Activated gamma-delta T cell (primary cell): ENCODE results near the gene CELF2.

Experiments
- DNase-seq: peaks from one replicate; lab custom pipeline; 2025; lab: John Stamatoyannopoulos, UW

The CELF2 gene

DNA sequence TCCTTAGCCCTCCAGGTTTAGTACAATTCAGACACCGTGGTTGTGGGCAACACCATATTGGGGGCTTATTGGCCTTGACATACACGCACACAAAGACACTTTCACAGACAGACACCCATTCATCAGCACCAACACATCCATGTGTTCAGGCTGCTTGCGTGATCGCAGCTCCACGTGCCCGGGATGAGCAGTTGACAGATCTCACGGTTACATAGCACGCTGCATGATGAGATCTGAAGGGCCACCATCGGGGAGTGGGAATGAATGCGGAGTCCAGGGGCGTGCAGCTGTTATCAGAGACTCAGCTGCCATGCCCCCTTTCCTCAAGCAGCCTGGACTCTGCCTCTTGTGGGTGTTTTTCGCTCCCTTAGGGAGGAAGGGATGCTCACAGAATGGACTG is 308.6 kb downstream of the CELF2 start:
- DNase-seq, result no peak

DNA sequence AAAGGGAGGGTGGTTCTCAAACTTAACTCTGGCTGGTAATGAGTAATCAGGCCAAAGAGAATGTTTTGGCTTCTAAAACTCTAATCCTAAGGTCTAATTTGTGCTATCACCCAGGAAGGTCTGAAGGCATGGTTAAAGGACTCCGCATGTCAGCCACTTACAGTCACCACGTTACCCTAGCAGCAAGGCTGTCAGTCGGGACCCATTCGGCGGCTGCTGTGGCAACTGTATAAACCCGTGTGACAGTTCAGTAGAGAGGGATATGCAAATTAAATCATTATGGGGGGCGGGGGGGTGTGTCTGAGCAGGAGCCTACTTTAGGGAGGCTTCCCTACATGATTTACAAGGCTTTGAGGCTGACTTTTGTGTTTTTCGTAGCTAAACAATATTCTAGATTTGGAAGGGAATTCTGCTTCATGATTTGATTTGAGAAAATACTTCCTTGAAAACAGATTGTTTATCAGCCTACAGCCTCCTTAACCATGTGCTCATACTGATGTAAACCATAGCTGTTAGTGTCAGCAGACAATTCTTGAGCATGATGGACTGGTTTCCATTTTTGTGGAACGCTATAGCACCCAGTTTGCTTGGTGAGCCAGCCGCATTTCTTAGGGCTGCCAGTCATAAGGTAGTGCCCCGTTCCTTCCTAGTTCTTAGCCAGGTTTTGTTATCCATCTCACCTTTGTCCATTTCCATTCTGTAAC is 309.4 kb downstream of the CELF2 start:
- no peak for DNase-seq

DNA sequence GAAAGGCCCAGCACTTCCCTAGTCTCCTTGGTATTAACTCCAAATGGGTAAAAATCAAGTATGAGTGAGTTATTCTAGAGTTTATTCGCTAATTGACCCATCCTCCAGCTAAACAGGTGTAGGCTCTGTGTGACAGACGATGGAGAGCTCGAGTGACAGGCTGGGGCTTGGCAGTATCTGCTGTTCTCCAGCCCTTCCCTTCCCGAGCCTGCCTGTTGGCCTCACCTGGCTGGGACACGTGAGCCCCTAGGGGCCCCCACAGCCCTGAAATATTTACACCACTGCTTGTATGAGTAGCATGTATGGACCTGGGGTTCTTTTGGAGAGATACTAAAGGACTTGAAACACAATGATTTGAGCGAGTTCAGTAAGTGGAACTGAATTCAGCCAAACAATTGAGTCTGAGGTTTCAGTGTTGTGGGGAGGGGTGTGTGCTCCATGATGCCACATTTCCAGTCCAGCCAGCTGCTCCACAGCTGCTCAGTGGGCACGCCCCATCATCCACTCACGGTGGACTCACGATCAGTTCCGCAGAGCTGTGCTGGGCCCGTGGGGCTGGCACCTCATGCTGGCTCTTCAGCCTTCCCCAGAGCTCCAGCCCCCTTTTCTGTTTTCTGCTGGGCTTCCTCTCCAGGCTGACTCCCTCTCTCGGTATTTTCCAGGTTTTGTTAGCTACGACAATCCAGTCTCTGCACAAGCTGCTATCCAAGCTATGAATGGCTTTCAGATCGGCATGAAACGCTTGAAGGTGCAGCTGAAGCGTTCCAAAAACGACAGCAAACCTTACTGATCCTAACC is 310.8 kb downstream of the CELF2 start:
- DNase-seq, result no peak

DNA sequence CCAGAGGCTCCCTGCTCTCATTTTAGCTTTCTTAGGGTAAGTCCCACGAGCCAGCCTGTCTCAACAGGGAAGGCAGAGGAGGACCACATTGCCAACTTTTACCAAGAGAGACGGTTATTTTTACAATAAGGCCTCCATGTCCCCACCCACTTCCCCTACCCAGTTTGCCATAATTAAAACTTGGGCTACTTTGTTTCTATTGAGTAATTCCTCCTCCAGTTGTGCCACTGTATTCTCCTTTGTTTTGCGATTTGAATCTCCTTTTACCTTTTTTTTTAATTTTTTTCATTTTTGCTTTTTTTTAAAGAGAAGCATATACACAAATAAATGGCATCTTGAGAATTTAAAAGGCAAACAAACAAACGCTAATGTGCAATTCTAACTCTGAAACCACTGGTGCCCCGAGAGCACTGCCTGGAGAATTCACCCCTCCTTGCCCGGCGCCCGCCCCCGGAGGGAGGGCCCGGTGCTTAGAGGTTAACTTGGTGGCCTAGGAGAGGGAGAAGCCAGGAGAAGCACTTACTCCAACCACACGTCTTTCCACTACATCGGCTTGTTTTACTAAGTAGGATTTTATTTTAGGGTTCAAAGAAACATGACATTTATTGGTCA is 311.5 kb downstream of the CELF2 start:
- no peak for DNase-seq

DNA sequence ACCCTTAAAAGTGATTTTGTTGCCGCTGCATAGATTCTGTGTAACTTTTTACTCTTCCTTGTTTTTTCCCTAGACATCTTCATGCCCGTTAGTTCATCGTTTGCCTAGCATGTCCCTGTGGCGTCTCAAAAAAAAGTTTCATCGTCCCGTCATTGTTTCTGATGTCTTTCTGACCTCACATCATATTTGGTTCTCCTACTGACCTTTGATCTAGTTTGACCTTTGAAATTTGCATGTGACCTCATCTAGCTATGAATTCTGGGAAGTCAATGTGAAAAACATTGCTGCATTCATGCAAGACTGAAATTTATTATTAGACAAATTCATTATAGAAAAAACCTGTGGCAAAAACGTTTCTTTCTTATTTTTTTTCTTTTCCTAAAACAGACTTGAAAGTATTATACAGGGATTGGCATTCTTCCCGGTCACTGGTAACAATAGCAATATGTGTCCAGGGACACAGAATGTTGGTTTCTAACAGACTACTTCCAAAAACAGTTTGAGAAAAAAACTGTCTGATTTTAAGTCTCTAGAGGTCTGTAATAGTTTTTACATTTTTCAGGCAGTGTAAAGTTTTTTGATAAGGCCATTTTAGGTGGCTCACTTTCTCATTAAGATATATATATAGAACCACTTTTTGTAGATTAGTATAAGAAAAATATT is 312.8 kb downstream of the CELF2 start:
- DNase-seq, result no peak

DNA sequence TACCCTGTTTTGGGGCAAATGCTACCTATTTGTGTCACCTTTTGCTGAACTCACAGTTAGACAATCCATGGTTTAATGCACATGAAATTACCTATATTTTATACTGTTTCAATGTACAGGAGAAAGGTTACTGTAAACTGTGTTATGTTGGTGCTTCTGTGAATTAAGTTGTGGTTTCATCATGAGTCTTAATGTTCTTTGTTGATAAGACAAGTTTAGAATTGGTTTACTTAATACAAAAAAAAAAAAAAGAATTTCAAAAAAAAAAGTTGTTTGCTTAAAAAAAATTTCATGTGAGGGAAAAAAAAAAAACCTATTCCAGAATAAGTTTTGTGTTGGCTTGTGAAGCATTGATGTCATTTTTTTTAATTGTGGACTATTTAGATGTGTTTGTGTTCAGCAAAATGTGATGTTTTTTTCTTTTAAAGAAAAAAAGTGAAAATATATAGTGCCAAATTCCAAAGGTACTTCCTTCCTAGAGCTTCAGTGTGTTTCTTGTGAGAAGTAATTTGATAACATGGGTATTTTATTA is 313.4 kb downstream of the CELF2 start:
- DNase-seq, result no peak

DNA sequence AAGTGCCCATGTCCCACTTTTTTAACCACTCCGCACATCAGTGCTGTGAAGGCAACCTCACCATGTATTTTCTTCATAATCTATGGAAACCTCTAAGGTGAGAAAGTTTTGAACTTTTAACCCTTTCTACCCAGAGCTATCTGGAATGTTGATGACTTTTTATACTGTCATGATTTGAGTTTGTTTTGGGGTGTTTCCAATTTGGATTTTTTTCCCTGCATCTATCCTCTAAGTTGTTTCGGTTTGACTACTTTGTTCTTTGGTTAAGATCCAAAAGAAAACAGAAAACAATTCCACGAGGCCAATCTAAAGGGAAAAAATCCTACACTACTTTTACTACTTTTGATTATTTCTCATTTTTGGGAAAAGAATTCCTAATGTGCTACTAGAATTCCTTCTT is 314.1 kb downstream of the CELF2 start:
- no peak for DNase-seq

DNA sequence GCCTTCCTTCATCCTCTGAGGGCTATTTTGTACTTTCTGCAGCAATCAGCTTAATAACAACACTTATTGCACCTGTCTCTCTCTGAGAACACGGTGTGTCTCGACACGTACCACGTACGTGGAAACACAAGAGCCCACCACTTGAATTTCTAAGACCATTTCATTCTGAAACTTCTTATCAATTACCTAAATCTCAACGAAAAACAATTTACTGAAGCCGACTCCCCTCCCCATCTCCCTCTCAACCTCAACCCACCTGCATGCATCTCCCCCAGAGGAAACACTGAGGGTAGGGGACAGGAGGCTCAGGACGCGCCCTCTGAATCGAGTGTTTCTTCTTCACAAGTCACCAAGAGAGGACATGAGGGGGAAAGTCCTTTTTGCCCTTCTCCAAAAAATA is 315.2 kb downstream of the CELF2 start:
- no peak for DNase-seq

DNA sequence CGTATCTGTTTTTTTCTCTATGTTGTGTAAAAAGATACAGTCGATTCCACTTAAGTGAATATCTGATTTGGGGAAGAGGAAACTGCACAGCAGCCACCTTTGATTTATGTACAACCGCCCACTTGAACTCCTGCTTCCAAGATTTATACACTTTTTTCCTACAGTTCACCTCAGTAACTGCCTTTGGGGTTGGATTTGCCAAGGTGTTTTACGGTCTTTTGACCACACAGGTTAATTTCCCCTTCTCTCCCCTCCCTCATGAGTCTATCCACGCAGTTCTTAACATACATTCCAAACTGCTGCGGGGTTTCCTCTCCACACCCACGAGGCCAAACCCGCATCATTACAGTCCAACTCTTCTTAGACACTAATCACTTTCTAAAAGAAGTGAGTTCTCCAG is 316.8 kb downstream of the CELF2 start:
- no peak for DNase-seq

DNA sequence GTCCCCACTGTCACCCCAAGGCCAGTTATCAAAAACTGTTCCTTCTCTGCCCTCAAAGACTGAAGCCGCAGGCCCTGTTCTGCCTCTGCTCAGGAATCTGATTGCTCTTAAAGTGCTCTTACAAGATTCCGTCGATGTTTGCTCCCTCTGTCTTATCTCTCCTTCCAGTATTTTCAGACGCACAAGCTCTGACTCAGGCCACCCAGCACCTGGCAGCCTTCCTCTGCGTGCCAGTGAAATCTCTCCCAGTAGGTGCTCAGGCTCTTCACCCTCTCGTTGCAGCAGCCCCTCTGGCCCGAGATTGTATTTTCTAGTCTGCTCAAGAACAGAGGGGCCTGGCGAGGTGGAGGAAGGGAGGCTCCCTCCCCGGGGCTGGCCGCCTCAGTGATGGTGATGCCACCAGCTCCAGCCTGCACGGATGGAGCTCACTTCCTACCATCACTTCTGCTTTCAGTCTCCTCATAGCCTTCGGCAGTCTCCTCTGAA is 317.5 kb downstream of the CELF2 start:
- DNase-seq, result no peak

DNA sequence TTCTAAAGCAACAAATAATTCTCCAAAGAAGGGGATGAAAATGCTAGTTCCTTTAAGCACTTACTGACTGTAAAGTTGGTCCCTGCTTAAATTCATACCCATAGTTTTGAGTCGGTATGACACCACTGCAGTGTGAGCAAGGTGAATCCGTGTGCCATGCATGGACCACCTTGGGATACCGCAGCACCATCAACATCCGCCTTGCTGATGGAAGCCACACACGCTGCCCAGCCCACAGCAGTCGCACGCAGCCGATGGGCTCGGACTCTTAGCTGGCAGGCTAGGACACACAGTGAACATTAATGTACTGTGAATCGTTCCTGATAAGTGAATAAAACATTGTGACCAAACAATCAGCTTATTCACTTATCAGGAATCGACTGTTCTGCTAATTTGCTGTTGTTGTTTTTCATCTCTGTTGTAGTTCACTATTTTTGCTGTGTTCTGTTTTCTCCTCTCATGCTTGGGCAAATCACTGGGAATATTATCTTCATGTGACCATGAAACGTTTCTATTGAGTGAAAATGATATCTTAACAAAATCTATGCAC is 318.3 kb downstream of the CELF2 start:
- DNase-seq, result no peak

DNA sequence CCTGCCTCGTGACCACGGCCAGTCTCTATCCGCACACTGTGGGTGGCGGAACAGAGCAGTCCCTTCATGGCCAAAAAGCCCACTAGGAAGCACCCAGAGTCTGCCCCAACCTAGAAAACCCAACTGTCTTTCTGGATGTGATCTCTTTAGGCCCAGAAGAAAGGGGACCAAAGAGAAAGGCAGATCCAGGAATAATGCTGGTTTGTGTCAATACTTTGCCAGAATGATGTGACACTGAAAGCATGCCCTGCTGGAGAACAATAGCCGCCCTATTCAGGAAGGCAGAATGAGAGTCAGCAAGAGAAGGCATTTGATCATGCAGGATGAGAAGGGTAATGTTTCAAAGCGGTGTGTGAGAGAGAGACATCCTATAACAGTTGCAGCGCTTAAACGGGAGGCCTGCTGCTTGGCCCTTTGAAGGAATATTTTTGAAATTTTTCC is 319.1 kb downstream of the CELF2 start:
- no peak for DNase-seq

DNA sequence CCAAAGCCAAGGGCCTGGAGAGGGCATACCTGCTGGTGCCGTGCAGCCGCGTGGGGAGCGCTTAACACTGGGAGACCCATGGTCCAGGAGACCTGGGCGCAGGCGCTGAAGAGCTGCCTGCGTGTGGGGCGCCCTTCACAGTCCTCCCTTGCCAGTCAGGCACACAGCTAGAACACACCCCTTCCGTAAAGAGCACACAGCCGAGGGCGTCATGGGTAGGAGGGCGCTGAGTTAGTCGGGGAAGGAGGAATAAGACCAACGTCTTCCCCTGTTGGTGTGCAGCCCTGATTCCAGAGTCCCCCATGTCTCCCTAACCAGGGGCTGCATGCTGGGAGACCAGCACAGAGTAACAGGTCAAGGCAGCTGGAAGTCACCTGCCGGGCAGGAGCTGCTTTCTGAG is 319.8 kb downstream of the CELF2 start:
- no peak for DNase-seq

DNA sequence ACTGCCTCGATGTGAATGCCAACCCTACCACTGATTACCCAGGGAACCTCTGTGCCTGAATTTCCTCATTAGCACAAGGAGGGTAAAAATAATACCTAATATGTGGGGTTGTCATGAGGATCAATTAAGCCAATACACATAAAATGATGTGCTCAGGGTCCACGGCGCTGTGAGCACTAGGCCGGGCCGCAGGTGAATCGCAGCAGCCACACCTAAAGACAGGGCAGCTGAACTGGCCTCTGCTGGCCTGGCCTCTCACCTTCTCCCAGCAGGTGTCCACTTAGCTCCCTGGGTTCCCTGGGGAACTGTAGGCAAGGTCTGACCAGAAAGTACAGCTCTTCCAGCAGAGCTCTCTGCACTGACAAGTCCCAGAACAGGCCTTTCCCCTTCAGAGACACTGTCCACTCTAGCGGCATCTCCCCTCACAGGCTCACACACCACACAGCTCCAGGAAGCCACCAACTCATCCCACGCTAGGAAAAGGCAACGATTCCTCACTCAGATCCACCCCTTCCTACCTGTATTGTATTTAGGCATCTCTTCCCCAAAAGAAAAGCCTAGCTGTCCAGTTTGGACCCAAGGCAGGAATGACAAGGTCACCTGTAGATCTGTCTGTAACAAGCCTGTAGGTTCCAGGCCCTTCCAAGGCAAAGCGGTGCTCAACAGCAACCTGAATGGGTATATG is 320.6 kb downstream of the CELF2 start:
- no peak for DNase-seq

DNA sequence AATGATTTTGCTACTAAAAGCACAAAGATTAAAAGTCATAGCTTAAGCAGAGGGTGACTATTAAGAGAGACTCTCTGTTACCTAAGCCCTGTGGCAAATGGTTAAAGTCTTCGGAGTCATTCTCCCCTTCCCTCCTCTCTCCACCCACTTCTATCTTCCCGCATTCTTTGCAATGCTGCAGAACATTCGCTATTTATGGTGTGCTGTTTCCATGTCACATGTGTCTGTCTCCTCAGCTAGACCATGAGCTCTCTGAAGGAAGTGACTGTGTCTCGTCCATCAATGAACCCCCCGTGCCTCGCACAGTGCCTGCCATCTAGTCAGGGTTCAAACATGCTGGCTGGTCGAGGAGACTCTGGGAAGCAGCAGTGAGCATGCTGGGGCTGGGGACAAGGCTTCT is 321.3 kb downstream of the CELF2 start:
- no peak for DNase-seq

DNA sequence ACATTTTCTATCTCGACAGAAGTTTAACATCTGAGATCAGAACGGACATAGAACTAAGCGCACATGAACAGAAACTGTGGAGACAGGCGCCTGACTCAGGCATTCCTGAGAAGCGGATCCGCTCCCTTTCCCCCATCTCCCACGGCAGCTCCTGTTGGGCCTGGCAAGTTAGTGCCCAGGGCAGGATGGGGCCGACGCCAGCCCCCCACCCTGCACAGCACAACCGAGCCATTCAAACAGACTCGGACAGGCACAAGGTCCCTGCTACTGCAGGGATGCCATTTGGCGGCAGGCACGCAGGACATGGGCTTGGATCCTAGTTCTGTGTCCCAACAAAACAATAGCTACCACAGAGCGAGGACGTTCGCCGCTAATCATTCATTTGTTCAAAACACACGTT is 322.0 kb downstream of the CELF2 start:
- DNase-seq, result no peak

DNA sequence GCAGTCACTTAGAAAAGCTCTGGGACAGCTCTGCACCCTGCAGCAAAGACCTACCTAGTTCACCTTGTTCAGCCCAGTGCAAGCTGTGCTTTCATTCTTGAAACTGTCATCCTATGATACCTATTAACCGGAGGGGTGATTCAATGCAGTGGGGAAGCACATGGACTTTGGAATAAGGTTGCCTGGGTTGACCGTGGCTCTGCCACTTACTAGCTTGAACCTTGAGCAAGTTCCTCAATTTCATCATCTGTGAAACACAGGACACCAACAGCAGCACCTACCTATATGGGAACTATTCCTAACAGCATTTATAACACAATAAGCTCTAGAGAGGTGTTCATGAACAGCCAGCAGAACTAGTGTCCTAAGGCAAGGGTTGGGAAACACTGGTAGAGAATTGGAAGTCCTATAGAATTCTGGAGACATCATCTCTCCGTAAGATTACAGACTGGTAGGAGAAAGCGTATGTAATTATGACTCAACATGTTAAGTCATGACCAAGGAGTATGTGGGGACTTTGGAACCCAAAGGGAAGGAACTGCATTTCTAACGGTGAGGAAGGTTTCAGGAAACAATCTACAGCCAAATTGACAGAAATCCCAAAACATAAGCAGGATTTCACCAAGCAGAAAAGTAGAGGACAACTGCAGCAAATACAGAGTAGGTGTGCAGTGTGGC is 323.8 kb downstream of the CELF2 start:
- no peak for DNase-seq

DNA sequence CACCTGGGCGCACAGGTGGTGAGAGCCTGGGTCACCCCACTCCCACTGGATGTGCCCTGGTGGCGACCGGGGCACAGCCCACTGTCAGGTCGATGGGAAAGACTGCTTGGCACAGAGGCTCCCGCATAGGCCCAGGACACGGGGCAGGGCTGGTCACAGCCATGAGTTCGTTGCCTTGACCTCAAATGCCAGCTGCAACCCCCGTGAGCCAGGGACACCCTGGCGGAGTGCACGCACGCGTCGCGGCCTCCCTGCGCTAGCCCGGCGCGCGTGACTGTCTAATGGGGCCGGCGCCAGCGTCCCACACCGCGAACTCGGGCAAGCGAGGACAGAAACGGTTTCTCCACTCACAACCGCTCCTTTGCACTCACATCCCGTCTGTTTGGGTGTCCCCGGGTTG is 326.4 kb downstream of the CELF2 start:
- DNase-seq, result no peak

DNA sequence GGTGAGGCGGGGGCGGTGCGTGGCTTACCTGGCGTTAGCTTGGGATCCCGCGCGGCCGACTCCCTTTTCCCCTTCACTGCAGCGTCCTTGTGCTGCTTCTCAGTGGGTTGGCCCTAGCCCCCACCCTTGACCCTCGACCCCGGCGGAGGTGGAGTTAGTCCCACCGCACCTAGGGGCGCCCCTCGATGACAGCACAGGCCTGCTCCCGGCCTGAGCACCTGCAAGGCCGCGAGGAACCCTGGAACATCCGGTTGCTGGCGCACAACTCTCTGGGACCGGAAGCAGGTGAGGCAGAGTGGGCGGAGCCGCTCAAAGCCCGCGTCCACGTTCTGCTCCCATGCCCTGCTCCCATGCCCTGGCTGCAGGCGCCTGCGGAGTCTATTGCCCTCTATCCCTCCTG is 326.9 kb downstream of the CELF2 start:
- DNase-seq, result no peak

DNA sequence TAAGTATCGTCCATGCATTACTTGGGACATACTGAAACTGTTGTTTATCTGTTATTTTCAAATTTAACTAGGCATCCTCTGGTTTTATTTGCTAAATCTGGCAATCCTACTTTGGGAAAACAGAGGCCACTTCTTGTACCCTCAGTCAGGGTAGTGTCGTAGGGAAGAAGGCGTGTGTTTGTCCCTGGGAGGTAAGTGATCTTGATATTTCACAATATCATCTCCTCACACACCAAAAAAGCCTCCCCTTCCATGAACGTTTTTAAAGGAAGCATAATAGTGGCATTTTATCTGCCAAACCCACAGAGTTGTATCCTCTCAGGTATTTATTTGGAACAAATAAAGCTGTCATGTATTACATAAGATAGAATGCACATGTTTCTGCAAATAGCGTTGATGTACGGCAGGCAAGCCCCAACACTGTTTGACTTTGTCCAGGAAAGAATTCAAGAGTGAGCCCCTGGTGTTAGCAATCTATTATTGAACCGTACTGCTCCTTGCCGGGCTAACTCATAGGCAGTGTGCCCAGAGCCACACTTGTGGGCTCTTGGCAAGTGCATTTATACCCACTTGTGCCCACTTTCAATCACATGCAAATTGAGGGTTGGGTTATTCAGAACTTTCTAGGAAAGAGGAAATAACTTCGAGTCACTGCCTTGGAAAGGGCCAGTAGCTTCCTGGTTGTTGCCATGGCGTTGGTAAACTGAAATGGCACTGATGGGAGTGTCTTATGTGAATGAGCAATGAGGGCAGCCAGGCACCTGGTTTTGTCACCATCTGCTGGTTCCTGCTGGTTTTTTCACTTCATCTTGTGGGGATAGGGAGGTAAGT is 327.8 kb downstream of the CELF2 start:
- no peak for DNase-seq
